Measurements from ENCODE around the gene SOX18. TPM values are rescaled to one million over a fixed set of nuclear protein-coding genes. Genes with fewer than 3 reads are reported as not detected.
"Not testable (repeated sequence)": the region's sequence is repeated elsewhere in the genome, so short reads cannot be mapped to it uniquely, and the experiment has no call there.

The SOX18 gene
- total RNA-seq, 6 donors from 2014 or later: 6.3 to 138 (median 37.7) TPM

DNA sequence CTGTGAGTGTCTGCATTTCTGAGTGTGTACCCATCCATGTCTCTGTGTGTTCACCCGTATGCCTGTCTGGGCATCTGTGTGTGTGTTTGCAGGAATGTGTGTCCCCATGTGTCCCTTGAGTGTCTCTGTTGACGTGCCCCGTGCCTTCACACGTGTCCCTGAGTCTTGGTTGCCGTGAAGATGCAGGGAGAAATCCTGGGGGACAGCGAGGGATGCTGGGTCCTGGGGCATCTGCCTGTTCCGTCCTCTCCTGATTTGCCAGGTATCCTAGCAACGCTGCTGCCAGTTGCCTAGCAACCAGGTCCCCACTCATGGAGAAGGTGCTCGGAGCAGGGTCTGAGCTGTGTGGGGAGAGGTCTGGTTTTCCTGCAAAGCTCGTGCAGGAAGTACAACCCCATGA, 40.7 kb upstream of the SOX18 start:
- Histone ChIP-seq H3K27ac (no peak overlapping the region), H3K4me3 (no peak overlapping the region), H3K9me3 (no peaks in the 10 kb centered on the region), H3K4me1 (no peaks in the 10 kb centered on the region), H3K27me3 (peaks cover 0 to 2% (median under 1%) of the 10 kb centered on the region in 4 donors), H3K36me3 (no peaks in the 10 kb centered on the region)
- 55 to 69% methylated on average over 5 to 10 of the region's 10 CpGs for WGBS, 2 donors
- TF ChIP-seq EP300 (IDR thresholded peaks at IDR 0.05) (no peak), POLR2A (IDR thresholded peaks at IDR 0.05) (no peak), POLR2AphosphoS5 (IDR thresholded peaks at IDR 0.05) (no peak)
- TF ChIP-seq, protein P1, sequence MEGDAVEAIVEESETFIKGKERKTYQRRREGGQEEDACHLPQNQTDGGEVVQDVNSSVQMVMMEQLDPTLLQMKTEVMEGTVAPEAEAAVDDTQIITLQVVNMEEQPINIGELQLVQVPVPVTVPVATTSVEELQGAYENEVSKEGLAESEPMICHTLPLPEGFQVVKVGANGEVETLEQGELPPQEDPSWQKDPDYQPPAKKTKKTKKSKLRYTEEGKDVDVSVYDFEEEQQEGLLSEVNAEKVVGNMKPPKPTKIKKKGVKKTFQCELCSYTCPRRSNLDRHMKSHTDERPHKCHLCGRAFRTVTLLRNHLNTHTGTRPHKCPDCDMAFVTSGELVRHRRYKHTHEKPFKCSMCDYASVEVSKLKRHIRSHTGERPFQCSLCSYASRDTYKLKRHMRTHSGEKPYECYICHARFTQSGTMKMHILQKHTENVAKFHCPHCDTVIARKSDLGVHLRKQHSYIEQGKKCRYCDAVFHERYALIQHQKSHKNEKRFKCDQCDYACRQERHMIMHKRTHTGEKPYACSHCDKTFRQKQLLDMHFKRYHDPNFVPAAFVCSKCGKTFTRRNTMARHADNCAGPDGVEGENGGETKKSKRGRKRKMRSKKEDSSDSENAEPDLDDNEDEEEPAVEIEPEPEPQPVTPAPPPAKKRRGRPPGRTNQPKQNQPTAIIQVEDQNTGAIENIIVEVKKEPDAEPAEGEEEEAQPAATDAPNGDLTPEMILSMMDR (IDR thresholded peaks at IDR 0.05): no peak
- DNase-seq (no peak), ATAC-seq (ENCODE audit: low FRiP score in 2 of 2) (no peak)

DNA sequence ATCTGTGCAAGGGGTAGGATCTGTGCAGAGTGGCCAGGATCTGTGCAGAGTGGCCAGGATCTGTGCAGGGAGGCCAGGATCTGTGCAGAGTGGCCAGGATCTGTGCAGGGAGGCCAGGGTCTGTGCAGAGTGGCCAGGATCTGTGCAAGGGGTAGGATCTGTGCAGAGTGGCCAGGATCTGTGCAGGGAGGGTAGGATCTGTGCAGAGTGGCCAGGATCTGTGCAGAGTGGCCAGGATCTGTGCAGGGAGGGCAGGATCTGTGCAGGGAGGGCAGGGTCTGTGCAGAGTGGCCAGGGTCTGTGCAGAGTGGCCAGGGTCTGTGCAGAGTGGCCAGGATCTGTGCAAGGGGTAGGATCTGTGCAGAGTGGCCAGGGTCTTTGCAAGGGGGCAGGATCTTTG, 39.1 kb upstream of the SOX18 start:
- not testable (repeated sequence) for DNase-seq; H3K9me3 ChIP-seq; ATAC-seq (ENCODE audit: low FRiP score in 2 of 2); H3K4me3 ChIP-seq; H3K27ac ChIP-seq; H3K36me3 ChIP-seq
- Histone ChIP-seq H3K27me3 (peaks cover 0 to 18% (median 8%) of the 10 kb centered on the region in 4 donors), H3K4me1 (peaks cover 8 to 14% (median 12%) of the 10 kb centered on the region in 4 donors)

GRCh38 chr20:64087226-64087825, 37.9 kb upstream of the SOX18 start:
- peaks cover 0 to 19% (median 8%) of the 10 kb centered on the region in 4 donors for H3K27me3 ChIP-seq
- H3K9me3 ChIP-seq: not testable (repeated sequence)

DNA sequence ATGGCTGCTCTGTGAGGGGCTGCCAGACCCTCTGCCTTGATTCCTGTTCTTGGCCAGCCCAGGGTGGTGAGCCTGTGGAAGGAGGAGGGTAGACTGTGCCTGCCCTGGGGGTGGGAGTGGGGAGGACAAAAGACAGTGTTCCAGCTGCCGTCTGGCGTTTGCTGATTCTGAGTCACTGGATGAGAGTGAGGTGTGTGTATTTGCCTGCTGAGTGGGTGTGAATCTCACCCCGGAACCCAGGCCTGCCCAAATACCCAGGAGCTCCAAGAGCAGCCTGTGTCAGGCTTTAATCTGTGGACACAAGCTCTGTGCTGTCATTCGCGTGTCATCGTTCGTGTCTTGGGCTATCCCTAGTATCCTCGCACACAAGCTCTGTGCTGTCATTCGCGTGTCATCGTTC, 37.4 kb upstream of the SOX18 start:
- Histone ChIP-seq H3K27ac (no peak overlapping the region), H3K27me3 (peaks cover 0 to 19% (median 8%) of the 10 kb centered on the region in 4 donors), H3K9me3 (no peaks in the 10 kb centered on the region), H3K4me1 (peaks cover 19 to 32% (median 28%) of the 10 kb centered on the region in 4 donors), H3K4me3 (no peak overlapping the region), H3K36me3 (no peaks in the 10 kb centered on the region)
- 89 to 100% methylated on average over 1 to 9 of the region's 11 CpGs for WGBS, 2 donors
- TF ChIP-seq POLR2A (IDR thresholded peaks at IDR 0.05): no peak
- TF ChIP-seq POLR2AphosphoS5 (IDR thresholded peaks at IDR 0.05): no peak
- TF ChIP-seq, protein P1 (IDR thresholded peaks at IDR 0.05): no peak
- no peak for TF ChIP-seq EP300 (IDR thresholded peaks at IDR 0.05)
- ATAC-seq (ENCODE audit: low FRiP score in 2 of 2): no peak
- no peak for DNase-seq

More at GRCh38 chr20:64087226-64087825, 37.9 kb upstream of the SOX18 start:
- H3K36me3 ChIP-seq; DNase-seq; H3K27ac ChIP-seq; ATAC-seq (ENCODE audit: low FRiP score in 2 of 2); H3K4me3 ChIP-seq: not testable (repeated sequence)
- peaks cover 18 to 27% (median 24%) of the 10 kb centered on the region in 4 donors for H3K4me1 ChIP-seq
- WGBS, 2 donors: 93 to 96% methylated on average over 6 of the region's 36 CpGs

GRCh38 chr20:64084685-64085152, 35.3 kb upstream of the SOX18 start:
- Histone ChIP-seq H3K36me3 (no peaks in the 10 kb centered on the region), H3K4me1 (peaks cover 19 to 50% (median 36%) of the 10 kb centered on the region in 4 donors), H3K9me3 (no peaks in the 10 kb centered on the region), H3K27me3 (peaks cover 0 to 19% (median 8%) of the 10 kb centered on the region in 4 donors), H3K27ac (no peak overlapping the region), H3K4me3 (no peak overlapping the region)
- WGBS, 2 donors: 0 to 10% methylated on average over 4 to 22 of the region's 23 CpGs
- DNase-seq (peak in 1 of 2 donors; percentile 69), ATAC-seq (ENCODE audit: low FRiP score in 2 of 2) (no peak)
- no peak for TF ChIP-seq POLR2A (IDR thresholded peaks at IDR 0.05)
- TF ChIP-seq EP300 (IDR thresholded peaks at IDR 0.05): no peak
- TF ChIP-seq, protein P1 (IDR thresholded peaks at IDR 0.05): no peak
- no peak for TF ChIP-seq POLR2AphosphoS5 (IDR thresholded peaks at IDR 0.05)

All from upper lobe of left lung (tissue), 6 donors.